Measurements from ENCODE around the gene PSMB11.

Gene PSMB11

DNA sequence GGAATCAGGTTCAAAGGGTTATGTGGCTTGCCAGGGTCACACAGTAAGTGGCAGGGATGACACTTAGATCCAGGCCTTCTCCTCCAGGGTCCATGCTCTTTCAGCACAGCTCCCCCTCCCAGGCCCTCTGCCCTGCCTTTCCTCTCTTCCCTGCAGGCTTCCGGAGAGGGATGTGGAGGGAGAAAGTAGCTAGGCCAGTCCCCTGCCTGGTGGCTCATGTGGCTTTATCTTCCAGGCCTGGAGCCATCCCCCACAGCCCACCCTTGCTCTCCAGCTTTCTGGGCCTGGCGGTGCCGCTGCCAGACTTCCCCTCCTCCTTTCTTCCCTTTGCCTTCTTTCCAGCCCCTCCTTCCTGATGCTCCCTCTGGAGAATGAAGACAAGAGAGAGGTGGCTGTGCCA lies 1.7 kb downstream of the PSMB11 start:
- DNase-seq (ENCODE audit: low read depth) = no peak

DNA sequence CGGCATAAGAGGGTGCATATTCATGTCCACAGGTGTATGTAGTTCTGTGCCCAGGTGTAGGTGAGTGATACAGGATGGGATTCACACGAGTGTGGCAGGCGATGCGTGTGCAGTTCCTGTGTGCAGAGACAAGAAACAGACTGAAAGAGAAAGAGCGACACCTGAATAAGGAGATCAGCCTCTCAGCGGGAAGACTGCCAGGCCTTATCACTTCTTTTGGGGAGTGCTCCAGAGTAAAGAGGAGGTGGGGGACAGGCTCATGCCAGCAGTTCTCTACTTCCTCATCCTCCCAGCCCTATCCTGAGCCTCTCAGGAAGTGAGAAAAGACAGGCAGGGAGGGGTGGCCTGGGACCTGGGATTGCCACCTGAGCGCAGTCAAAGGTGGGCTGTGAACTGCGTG lies 2.8 kb downstream of the PSMB11 start:
- DNase-seq (ENCODE audit: low read depth) = no peak

DNA sequence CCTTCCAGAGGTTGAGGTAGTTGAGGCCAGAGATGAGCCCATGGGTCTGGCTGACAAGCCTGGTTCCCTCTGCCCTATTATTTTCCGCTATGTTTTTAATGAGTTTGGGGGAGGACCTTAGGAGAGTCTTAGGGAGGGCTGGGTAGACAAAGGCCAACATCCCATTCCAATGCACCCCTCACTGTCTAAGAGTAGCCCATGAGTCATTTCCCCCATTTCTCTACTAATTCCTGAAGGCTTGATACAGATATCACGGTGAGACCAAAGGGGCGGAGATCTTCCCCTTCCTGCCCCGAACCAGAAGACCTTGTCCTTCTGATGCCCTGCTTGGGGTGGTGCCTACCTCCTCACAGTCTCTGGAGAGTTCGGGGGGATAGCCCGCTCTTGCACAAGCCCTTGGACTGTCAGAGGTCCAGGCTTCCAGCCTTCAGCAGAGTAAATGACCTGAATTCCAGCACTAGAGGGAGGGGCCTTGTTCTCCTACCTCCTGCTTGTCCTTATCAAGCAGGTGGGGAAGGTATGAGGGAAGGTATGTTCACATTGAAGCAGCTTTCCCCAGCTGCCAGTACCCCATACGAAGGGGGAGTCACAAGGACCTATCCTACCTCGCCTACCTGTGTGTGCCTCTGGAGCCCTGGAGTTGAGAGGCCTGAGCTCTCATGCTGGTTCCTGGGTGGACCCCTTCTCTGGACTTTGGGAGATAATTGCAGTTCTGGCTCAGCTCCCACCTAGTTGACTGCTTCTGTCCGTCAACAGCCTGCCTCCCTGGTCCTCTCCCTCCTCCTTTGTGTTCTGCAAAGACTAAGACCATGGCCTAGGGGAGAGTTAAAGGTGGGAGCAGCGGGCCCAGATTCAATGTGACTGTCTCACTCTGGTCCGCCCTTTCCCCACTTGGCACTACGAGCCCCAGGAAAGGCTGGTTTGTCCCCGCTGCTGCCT lies 3.7 kb downstream of the PSMB11 start:
- no peak for DNase-seq (ENCODE audit: low read depth)

DNA sequence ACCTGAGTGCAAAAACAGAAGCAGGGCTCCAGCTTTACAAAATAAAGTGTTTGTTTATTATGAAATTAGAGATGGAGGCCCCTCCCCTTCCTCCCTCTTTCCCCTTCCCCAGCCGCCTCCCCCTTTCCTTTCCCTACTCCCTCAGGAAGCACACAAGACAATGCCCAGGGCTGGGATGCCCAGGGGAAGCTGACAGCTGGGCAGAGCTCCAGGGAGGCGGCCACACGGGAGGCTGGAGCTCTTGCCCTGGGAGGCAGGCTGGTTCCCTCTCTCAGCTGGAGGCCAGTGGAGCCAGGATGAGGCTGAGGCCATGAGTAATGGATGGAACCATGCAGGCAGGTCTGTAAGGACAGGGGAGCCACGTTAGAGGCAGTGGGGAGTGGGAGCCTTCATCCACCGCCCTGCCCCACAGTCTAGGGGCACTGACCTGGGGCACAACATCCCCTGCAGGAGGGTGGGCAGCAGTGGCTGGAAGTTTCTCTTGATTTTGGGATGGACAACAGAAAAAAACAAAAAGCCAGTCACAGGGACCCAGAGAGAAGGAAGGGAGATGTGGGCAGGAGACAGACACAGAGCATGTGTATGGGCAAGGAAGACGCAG lies 5.1 kb downstream of the PSMB11 start:
- DNase-seq (ENCODE audit: low read depth) = no peak

DNA sequence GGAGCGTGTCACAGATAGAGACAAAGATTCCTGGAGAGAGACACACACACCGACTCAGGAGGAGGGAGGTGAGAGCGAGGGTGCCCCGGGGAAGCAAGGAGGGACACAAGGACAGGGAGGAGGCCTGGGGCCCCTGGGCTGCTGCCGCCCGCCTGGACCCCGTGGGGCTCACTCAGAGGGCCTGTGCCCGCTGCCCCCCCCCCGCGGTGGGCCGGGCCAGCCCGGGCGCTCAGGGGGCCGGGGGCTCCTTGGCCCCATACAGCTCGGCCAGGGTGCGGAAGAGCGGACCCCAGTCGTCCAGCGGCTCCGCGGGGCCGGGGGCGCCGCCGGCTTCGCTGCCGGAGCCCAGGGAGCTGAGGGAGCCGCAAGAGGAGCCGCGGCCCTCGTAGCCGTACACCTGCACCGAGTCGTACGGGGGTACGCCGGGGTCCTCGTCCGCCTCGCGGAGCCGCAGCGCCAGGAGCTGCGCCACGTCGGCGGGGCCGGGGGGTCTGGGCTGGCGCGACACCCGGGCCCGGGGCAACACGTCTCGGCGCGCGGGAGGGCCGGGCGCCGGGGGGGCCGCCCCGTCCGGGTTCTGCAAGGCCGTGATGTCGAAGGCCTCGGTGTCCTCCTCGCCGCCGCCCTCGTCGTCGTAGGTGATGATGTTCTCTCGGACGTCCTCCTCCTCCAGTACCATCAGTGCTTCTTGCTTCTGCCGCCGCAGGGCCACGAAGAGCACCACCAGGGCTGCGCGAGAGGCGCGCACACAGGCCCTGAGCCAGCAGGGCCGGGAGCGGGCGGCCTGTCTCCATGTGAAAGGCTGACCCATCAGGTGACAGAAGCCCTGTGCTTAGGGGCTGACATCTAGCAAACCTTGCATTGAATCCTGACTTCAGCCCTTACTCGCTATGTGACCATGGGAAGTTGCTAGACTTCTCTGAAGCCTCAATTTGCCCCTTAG lies 6.0 kb downstream of the PSMB11 start:
- no peak for DNase-seq (ENCODE audit: low read depth)

DNA sequence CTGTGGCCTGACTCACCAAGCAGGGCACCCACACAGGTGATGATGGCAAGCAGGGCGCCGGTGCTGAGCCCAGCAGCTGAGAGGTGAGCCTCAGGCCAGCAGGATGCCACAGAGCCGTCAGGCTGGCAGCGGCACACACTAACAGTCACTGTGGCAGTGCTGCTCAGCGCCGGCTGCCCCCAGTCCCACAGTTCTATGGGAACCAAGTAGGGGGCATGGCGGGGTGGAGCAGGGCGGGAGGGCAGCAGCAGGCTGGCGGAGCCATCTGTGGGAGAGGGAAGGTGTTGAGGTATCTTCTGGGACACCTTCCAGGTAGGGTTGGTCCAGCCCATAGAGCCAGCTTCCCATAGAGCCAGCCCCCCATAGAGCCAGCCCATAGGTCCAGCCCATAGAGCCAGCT lies 7.0 kb downstream of the PSMB11 start:
- no peak for DNase-seq (ENCODE audit: low read depth)

DNA sequence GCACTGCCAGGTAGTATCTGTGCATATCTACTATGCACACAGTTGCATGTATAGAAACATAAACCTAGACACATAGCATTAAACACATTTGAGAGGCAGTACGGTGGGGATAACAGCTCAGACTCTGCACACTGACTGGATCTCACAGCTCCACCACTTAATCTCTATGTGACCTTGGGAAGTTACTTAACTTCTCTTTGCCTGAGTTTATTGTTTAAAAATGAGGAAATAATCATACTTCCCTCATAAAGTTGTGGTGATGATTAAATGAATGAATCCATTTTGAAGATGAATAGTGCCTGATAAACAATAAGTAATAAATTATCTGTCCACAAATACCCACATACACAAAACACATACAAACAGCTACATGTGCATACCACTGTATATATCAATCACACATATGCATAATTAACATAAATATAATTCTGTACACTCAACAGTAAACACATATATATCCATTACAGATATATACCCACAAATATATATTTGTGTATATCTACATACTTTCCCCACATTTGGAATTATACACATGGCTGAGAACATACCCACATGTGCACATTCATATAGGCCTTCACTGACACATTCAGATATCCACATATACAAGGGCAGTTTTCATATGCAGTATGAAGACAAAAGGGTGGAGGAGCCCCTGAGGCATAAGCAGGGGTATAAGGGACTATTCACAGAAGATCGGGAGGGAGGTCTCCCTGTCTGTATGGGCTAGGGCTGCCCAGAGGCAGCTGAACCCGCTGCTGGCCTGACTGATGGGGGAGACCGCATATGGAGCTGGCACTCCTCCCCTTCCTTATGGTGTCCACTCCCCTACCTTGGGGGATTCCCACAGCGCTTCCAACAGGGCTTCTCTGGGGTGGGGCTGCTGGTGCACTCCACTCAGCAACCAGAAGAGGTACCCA lies 9.4 kb downstream of the PSMB11 start:
- DNase-seq (ENCODE audit: low read depth) = no peak

DNA sequence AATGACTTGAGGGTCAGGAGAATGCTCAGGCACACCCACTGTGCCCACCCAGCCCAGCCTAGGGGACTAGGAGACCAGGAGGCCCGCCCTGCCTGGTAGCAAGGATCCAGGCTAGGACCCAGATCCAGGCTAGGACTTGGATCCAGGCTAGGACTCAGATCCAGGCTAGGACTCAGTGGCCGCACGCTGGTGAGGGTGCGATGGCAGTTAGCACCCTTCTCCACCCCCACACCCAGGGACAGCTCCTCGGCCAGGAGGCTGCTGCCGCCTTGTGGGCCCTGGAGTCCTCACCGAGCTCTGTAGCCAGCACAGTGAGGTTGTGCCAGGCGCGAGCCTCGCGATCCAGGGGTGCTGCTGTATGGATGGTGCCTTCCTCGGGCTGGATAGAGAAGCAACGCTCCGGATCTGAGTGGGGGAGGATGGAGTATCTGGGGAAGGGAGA lies 10.2 kb downstream of the PSMB11 start:
- DNase-seq (ENCODE audit: low read depth) = no peak

DNA sequence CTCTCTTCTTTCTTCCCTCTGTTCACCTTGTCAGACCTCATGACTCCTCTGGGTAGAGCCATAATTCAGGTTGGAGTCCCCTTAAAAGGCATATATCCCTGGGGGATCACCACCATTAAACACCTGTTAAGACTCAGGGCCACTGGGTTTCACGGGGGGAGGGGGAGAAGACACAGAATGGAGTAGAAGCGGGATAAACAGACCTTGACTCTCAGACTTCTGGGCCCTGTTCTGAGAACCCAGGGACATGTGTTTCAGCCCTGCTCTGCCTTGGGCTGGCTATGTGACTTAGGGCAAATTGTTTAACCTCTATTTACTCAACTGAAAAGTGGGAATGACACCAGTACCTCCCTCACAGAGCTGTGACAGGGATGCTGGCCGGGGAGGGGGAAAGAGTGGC lies 10.7 kb downstream of the PSMB11 start:
- DNase-seq (ENCODE audit: low read depth) = no peak

DNA sequence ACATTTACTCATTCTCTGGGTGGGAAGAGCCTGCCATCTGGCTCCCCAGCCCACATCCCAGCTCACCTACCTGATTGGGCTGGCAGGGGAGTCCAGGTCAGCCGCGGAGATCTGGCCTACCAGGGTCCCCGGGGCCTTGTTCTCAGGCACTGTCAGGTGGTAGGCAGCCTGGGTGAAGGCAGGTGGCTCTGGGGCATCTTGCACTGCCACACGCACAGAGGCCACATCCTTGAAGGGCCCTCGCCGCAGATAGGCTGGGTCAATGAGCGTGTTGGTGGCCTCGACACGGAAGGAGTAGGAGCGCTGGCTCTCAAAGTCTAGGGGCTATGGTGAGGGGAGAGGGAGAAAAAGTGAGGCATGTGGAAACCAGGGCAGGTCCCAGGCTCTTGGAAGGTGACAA lies 11.4 kb downstream of the PSMB11 start:
- DNase-seq (ENCODE audit: low read depth) = no peak

DNA sequence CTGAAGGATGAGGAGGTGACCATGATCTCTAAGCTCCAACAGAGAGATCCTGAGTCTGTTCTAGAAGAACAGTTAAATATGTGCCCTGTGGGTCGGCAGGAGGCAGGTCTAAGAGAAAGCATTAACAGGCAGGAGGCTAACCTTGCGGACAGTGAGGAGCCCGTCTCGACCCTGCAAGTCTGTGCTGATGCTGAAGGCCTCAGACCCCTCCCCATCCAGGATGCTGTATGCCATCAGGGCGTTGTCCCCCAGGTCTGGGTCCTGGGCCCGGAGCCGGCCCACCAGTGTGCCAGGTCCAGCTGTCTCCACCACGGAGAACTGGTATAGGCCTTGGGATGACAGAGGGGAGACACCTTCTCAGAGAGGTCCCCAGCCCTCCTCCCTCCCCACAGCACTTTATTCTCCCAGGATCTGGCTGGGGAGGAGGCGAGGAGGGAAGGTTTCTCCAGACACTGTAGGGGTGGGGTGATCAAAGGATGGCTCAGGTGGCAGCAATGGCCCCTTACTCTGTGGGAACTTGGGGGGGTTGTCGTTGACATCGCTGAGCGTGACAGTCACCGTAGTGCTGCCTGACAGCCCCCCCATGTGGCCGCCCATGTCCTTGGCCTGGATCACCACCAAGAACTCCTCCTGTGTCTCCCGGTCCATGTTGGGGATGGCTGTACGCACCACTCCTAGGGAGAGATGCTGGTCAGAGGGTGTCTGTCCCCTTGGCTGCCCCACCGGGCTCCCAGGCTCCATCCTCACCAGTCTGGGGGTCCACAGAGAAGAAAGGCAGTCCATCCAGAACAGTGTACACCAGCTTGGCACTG lies 12.2 kb downstream of the PSMB11 start:
- DNase-seq (ENCODE audit: low read depth) = no peak

DNA sequence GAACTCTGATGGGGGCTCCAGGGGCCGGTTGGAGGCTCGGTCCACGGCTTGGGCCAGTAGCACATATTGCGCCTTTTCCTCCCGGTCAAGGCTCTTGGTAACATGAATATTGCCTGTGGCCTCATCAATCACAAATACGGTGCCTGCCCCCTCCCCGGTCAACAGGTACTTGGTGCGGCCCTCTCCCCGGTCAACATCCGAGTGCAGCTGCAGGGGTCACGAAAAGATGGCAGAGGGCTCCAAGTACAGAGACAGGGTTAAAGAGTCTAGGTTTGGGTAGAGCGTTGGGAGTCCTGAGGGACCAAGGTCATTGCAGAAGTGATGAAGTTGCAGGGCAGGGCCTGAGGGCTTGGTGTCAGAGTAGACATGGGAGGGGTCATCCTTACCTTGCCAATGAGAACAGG lies 13.1 kb downstream of the PSMB11 start:
- DNase-seq (ENCODE audit: low read depth) = no peak

DNA sequence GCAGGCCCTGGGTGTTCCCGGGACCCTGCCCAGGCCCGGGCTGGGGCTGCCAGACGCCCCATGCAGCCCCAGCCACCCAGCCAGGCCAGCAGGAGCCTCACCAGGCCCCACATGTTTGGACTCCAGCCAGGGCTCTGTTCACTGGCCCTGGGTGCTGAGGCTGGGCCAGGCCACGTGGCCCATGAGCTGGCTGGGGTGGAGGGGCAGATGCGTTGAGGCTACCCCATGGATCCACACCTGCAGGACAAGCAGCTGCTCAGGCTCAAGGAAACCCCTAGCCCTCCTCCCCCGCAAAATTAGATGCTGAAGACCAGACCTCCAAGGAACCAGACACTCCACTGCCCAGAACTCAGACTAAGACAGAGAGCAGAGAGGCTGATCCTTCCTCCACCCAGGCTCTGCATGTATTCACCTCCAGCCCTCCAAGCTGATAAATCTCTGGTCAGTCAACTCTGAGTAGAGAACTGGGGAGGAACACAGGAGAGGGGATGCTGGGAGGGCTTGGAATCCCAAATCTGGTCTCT lies 13.7 kb downstream of the PSMB11 start:
- no peak for DNase-seq (ENCODE audit: low read depth)

DNA sequence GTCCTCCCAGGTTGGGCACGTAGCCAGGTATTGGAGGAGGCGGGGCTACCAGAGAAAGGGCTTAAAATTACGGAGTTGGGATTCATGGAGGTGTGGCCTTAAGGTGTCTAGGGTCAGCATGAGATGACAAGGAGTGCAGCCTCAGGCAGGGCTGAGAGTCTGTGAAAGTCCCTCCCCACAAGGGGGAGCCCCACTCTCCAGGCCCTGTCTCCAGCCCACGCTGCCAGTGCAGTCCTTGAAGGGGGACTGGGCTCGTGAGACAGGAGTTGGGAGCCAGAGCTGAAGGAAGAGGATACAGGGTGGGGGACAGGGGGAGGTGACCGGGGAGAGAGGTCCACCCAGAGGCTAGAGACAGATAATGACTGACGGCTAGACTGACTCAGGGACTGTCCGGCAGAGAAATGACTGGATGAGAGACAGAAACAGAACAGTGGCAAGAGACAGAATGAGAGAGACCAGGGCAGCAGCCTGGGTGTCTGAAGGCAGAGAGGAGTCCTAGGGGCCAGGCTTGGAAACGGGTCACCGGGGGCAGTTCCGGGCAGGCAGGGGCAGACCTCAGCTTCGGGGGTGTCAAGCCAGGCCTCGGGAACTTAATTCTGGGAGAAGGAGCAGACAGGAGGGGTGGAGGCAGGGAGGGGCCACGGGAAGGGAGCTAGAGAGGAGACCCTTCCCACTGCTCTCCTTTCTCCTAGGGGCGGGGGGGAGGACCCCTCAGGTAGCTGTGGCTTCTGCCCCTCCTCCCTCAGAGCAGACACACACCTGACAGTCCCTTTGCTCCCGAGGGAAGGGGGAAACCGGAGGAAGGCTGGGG lies 14.3 kb downstream of the PSMB11 start:
- no peak for DNase-seq (ENCODE audit: low read depth)

DNA sequence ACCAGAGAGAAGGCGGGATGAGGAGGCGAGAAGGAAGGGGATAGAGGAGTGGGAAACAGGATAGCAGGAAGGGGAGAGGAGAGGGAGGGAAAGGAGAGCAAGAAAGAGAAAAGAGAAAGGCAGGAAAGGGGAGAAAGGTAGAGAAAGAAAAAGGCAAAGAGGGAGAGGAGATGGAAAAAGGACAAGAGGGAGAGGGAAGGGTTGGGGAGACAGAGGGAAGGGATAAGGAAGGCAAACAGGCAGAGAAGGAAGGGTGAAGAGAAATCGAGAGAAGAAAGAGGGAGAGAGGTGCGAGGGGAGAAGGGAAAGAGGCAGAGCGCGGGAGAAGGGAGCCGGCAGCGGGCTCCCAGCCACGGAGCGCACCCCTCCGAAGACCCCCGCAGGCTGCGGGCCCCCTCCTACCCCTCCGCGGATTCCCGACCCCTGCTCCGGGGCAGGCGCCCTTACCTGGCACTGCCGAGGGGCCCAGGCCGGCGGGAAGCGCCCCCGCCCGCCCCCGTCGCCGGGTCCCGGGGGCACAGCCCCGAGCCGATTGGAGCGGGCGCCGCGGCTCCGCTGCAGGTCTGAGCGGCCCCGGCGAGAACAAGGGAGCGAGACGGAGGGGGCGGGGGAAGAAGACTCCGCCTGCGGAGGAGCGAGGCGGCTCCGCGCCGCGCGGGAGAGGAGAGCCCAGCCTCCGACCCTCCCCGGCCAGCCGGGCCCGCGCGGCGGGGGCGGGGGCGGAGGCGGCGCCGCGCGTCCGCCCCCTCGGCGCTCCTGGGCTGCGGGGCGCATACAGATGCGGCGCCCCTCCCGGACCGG lies 15.1 kb downstream of the PSMB11 start, which contains the start of gene CDH24:
CDH24 (minus strand) TSS at position 565 of the 801 bp plus-strand sequence. CDS start 1,787 bp downstream, outside the sequence.
- no peak for DNase-seq (ENCODE audit: low read depth)

DNA sequence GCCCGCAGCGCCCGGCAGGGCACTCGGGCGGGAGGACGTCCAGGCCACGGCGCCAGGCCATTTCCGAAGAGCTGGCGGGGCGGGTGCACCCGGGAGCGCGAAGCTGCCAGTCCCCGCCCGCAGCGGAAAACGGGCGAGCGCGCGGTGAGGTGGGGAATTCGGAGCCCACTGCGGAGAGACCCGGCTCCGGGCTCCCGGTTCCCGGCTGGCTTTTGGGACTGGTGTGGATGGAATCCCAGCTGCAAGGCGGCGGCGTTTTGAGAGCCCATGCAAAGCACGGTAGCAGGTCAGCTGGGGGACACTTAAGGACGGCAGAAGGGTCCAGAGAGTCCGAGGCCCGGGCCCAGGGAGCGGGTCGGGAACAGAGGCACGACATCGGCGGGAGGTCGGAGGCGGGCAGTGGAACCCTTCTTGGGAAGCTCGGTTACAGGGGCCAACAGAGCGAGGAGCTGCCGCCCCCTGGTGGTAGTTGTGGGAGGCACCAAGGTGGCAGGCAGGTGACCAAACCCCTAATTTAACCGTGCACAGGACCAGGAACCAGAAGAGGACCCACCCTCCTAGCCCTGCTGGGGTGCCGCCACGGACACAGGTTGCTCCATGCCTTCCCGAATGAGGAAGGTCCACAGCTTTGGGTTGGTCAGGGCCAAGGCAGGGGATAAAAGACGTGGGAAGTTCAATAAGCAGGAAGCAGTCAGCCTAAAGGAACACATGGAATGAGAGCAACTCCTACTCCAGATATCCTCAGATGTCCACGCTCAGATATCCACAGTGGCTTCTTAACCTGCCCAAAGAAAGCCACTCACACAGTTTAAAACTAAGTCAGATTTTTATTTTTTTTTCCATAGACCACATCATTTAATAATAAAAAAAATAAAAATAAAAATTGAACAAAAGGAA lies 16.0 kb downstream of the PSMB11 start:
- peak; percentile 51 for DNase-seq (ENCODE audit: low read depth)

Measured in HS-5 (cell line).